GM15510 (cell line): ENCODE data around the gene RGS21.

Experiments used
- POLR2A ChIP-seq: IDR thresholded peaks from 3 replicates; pipeline ENCODE4 v1.6.1; 2011; ENCODE audit warnings: borderline replicate concordance; ENCODE audit not compliant: insufficient read length; ENCODE audit errors: extremely low read depth

RGS21 gene

GRCh38 chr1:192358822-192359221 is 42.0 kb downstream of the RGS21 start:
- TF ChIP-seq POLR2A = no peak

GRCh38 chr1:192363177-192363576 is 46.4 kb downstream of the RGS21 start:
- TF ChIP-seq POLR2A = no peak

DNA sequence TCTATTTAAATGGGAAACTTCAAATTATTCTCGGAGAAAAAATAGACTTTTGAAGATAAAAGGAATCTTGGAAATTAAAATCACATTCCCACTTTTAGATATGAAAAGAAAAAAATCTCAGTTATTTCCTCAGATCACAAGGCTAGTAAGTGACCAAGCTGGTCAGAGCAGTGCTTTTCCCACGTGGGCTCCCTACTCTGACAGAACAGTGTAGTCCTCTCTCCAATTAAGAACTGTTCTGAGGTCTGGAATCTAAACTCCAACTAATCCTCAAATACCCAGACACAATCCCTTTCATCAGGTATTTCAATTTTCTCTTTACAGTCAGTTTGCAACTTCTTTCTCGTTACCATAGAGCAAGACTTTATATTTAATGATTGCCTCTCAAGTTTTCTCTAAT is 50.6 kb downstream of the RGS21 start:
- no peak for TF ChIP-seq POLR2A

- TF ChIP-seq POLR2A = no peak
Measured at GRCh38 chr1:192375306-192375705, 58.5 kb downstream of the RGS21 start.

- TF ChIP-seq POLR2A = no peak
Measured at GRCh38 chr1:192376374-192376773, 59.6 kb downstream of the RGS21 start.

GRCh38 chr1:192378276-192378675 is 61.5 kb downstream of the RGS21 start:
- no peak for TF ChIP-seq POLR2A

- TF ChIP-seq POLR2A = no peak
Measured at GRCh38 chr1:192378878-192379277, 62.1 kb downstream of the RGS21 start.

DNA sequence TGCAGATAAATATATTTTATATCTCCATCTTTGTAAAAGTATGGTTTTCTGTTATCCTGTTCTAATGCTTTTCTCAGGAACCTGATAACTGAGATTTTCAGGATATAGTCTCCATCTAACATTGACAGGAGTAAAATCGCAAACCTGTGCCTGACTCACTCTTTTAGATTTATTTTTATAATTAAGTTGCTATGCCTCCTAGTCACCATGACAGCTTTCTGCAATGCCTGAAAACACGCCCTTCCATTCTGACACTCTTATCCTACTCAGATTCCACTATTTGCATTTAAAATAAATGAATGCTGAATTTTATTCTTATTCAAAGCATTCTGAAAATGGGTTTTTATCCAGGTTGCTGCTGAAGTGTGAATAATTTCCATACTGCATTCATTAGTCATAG is 62.8 kb downstream of the RGS21 start:
- TF ChIP-seq POLR2A = no peak

DNA sequence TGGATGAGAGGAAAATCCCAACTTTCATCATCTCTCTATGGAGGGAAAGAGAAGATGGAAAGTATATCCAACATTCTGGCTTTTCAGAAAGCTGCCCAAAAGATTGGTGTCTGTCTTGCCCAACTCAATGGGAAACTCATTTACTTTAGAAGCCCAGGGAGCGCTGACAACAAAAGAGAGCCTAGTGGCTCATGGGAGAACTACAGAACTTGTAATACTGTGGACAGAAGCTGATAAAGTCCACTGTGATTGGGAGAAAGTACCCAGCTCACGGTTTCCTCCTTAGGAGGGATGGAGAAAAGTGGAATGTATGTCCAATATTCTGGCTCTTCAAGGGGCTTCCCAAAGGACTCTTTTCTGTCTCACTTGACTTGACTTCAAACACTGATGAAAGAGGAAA is 66.0 kb downstream of the RGS21 start:
- no peak for TF ChIP-seq POLR2A

GRCh38 chr1:192386051-192386650 is 69.4 kb downstream of the RGS21 start:
- TF ChIP-seq POLR2A = no peak

DNA sequence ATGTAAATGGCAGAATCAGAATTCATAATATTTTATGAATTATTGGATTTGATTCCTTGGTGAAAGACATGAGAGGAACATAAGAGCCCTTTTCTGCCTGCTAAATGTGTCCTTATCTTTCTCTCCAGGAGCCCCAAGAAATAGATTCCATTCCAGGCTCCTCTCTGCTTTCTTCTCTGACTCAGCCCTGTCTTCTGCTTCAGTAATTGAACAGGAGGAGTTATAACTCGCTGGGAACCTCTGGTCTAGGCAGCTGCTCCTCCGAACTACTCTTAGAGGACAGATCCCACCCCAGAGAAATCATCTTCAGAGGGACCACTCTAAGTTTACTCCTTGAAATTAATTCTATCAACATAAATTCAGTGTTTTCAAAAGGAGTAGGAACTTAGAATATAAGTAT is 78.4 kb downstream of the RGS21 start:
- no peak for TF ChIP-seq POLR2A

GRCh38 chr1:192395895-192396294 is 79.1 kb downstream of the RGS21 start:
- no peak for TF ChIP-seq POLR2A

DNA sequence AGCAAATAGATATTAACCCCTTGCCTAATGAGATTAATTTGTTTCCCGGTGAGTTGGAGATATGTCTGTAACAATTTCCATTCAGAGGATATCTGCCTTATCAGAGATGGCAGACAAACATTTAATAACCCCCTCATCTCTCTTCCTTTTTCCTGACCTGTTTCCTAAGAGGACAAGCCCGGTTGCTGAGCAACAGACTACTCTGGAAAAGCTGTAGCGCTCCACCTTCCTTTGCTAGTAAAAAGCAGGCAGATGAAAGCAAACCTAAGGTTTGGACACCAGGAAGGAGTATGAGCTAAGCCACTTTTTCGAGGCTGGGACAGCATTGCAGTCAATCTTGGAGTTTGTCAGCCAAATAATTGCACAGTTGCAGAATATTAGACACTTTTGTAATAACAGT is 82.4 kb downstream of the RGS21 start:
- TF ChIP-seq POLR2A = no peak

DNA sequence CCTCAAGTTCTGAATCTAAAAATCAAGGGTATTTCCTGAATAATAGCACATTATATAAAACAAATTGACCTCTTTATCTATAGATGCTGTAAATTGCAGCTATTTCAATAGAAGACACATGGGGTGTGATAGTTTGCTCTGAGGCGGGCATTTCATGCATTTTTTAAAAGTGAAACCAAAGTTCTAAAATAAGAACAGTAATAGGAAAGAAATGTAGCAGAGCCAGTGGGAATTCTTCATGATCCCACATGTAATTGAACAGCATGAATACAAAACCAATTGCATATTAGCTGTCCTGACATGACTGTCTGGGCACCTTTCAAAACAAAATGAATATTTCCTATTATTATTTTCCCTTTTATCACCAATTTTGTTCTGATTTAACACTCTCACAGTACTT is 85.0 kb downstream of the RGS21 start:
- TF ChIP-seq POLR2A = no peak

GRCh38 chr1:192402571-192402970 is 85.8 kb downstream of the RGS21 start:
- no peak for TF ChIP-seq POLR2A

DNA sequence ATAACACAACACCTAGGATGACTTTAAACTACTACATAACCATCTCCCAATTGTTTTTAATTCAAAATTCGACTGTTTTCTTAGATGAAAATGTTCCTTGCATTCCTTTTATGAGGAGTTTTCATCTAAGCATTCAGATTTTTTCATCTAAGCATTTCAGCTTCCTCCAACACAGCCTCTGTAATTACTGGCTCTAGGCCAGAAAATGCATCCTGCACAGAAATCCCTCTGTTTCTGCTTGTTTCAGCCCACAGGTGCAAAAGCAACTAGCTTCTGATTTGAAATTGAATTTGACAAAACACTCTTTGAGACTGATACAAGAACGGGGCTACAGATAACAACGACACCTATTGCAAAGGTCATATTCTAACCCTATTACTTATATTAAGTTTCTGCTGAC is 90.4 kb downstream of the RGS21 start:
- no peak for TF ChIP-seq POLR2A
